DMS79 (cell line): ENCODE data around the gene ULK4.
"Not testable (repeated sequence)": the region's sequence is repeated elsewhere in the genome, so short reads cannot be mapped to it uniquely, and the experiment has no call there.

Experiments used
- DNase-seq: peaks from one replicate; lab custom pipeline; 2025; lab: John Stamatoyannopoulos, UW

Gene ULK4

DNA sequence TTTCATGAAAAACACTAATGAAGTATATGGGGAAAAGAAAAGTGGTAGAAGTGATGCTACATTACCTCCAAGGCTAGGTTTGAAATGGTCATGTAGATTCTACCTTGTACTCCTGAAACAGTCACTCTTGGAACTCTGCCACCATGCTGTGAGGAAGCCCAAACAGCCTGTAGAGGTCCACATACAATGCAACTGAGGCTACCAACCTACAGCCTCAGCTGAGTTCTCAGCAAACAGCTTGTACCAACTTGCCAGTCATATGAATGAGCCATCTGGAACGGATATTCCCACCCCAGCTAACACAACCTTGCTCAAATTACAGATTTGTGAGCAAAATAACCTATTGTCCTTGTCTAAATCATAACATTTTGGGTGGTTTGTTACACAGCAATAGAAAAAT is 193.5 kb downstream of the ULK4 start:
- no peak for DNase-seq

DNA sequence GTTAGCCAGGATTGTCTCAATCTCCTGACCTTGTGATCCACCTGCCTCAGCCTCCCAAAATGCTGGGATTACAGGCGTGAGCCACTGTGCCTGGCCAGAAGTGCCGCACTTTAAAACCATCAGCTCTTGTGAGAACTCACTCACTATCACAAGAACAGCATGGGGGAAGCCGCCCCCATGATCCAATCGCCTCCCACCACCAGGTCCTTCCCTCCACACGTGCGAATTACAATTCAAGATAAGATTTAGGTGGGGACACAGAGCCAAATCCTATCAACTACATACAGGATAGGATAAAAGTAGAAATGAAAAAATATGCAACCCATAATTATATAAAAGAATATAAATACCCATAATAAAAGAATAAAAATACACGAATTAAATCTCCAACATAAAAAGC is 199.0 kb downstream of the ULK4 start:
- not testable (repeated sequence) for DNase-seq

DNA sequence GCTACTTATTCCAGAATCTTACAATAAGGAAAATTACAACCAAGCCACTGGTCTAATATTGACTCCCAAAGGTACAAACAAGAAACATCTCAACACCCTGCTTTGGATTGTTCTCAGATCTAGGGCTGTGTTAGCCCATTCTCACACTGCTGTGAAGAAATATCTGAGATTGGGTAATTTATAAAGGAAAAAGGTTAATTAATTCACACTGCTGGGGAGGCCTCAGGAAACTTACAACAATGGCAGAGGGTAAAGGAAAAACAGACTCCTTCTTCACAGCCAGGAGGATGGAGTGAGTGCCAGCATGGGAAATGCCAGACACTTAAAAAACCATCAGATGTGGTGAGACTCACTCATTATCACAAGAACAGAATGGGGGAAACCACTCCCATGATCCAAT is 208.3 kb downstream of the ULK4 start:
- DNase-seq, result no peak

GRCh38 chr3:41751597-41751996 is 210.3 kb downstream of the ULK4 start:
- DNase-seq, result no peak

DNA sequence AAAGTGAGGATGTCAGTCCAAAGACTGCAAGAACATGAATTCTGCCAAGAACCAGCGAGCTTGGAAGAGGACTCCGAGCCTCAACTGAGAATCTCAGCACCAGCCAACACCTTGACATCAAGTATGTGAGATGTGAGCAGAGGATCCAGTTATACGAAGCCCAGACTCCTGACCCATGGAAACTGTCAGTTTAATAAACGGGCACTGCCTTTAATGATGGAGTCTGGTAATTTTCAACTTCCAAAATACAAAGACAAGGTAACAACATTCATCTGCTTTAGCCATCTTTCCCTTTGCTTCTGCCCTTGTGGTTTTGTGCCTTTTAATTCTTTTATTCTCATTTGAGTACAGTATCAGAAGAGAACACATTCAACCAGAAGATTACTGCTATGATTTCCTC is 211.9 kb downstream of the ULK4 start:
- DNase-seq, result no peak

GRCh38 chr3:41746215-41746614 is 215.7 kb downstream of the ULK4 start:
- no peak for DNase-seq

DNA sequence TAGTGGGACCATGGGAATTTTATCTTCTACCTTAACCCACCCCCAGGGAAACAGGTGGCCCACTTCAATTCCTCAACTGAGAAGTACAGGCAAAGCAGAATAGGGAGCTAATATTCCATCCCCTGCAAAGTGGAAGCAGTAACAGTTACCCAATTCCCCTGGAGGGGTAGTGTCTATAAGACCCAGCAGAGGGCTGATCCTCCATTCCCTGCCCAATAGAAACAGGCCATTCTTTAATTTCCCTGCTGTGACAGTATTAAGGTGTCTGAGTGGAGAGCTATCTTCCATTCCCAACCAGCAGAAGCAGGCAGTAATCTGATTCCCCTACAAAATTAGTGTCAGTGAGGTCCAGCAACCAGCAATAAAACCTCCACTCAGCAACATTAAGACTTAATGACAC is 219.8 kb downstream of the ULK4 start:
- no peak for DNase-seq

GRCh38 chr3:41740374-41740886 is 221.5 kb downstream of the ULK4 start:
- no peak for DNase-seq

DNA sequence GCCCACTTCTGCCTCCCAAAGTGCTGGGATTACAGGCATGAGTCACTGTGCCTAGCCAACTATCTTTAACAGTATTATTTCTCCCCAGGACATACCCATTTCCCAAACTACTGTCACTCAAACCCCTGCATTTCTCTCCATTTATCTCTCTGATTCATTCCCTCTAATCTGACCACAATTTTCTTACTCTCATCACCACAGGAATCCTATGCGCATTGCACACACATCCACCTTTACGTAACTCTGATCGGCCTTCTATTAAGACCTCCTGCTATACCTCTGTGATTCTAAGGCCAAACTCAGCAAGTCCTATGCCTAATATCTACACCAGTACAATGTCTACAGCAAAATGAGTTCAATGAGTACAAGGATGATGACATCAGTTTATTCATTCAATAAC is 235.0 kb downstream of the ULK4 start:
- no peak for DNase-seq

GRCh38 chr3:41717641-41718040 is 244.3 kb downstream of the ULK4 start:
- DNase-seq, result no peak

DNA sequence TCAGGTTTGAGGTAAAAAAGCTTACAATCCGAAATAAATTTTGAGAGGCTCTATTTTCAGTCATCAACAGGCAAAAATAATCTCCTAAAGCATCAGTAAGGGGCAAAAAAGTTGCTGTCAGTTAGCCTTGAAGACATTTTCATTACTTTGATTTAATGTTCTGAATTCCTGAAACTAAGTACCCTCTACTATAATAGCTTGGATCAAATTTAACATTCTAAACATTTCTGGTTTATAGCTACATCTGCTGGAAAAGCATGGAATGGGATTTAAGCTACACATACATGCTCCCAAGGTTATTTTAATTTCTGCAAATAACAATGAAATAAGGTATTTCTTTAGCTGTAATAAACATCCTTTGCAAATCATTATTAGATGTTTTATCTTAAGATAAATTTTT is 245.4 kb downstream of the ULK4 start:
- no peak for DNase-seq

- peak; percentile 11 for DNase-seq
Observed at GRCh38 chr3:41715376-41715775, 246.5 kb downstream of the ULK4 start.

GRCh38 chr3:41711651-41712050 is 250.3 kb downstream of the ULK4 start:
- no peak for DNase-seq

- DNase-seq, result no peak
Observed at GRCh38 chr3:41710646-41711388, 251.1 kb downstream of the ULK4 start.

GRCh38 chr3:41709213-41709612 is 252.7 kb downstream of the ULK4 start:
- not testable (repeated sequence) for DNase-seq

DNA sequence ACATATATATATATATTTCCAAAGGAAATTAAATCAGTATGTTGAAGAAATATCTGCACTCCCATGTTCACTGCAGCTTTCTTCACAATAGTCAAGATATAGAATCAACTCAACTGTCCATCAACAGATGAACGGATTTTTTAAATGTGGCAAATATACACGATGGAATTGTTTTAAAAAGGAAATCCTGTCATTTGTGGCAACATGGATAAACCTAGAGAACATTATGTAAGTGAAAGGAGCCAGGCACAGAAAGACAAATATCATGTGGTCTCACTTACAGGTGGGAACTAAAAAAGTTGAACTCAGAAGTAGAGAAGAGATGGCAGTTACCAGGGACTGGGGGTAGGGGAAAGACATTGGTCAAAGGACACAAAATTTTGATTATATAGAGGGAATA is 253.7 kb downstream of the ULK4 start:
- no peak for DNase-seq

DNA sequence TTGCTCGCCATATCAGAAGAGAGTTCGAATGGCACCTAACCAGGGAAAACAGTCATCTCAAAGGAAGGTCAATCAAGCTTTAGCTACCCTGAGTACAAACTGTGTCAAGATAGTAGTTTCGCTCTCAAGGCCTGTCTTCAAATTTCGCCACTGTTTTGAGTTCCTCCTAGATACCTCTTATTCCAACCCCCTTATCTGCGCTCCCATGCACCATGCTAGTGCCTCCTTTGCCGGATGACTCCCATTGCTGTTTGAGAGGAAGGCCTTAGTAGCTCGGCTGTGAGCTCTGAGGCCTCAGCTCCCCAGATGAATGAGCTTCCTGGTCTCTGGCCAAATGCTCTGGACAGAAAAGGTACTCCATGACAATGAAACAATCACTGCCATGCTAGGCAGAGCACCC is 256.0 kb downstream of the ULK4 start:
- DNase-seq, result no peak

GRCh38 chr3:41701191-41701698 is 260.7 kb downstream of the ULK4 start:
- no peak for DNase-seq

DNA sequence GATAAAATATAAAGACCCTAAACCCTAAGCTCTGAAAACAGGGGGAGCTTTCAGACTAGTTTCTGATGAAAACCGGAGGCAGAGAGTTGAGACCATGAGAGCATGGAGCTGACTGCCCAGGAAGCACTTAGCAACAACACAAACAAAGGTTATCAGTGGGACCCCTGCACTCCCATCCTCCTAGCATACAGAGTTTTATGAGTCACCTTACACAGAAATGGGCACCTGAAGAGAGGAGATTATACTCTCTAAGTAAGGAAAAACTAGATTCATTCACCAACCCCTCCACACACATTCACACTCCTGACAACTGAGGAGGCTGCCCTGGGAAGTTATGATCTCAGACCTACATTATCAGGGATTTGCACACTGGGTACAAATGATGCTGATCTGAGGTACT is 261.7 kb downstream of the ULK4 start:
- DNase-seq, result no peak

GRCh38 chr3:41698898-41699297 is 263.0 kb downstream of the ULK4 start:
- DNase-seq, result no peak

- no peak for DNase-seq
Observed at GRCh38 chr3:41697702-41698101, 264.2 kb downstream of the ULK4 start.

- DNase-seq, result not testable (repeated sequence)
Observed at GRCh38 chr3:41695806-41696205, 266.1 kb downstream of the ULK4 start.

GRCh38 chr3:41693799-41694198 is 268.1 kb downstream of the ULK4 start:
- DNase-seq, result no peak
